Upper lobe of left lung (tissue), 6 donors: Measurements from ENCODE around the gene CD44. TPM values are rescaled to one million over a fixed set of nuclear protein-coding genes. Genes with fewer than 3 reads are reported as not detected.

Source experiments
- ATAC-seq, 2 donors: fragments of 200-7000 bp; cut with Tn5 transposase; one replicate each; pipeline ENCODE4 v1.9.1; 2022; ENCODE audit warnings: mild to moderate bottlenecking in 2 of 2, moderate library complexity in 2 of 2; ENCODE audit not compliant: low FRiP score in 2 of 2
- DNase-seq, 2 donors: peaks; one replicate each; pipeline ENCODE4 v3.0.0-alpha.2; 2019 to 2020
- H3K27ac ChIP-seq, 4 donors: fragments of 200-600 bp; sonication (generic); one replicate each; pipeline ENCODE4 v1.5.1; 2016 to 2019
- H3K27me3 ChIP-seq, 4 donors: fragments of 200-600 bp; sonication (generic); one replicate each; pipeline ENCODE4 v1.5.1; 2017 to 2019
- H3K36me3 ChIP-seq, 4 donors: fragments of 200-600 bp; sonication (generic); one replicate each; pipeline ENCODE4 v1.5.1; 2016 to 2019
- H3K4me1 ChIP-seq, 4 donors: fragments of 200-600 bp; sonication (generic); one replicate each; pipeline ENCODE4 v1.5.1; 2018 to 2019
- H3K4me3 ChIP-seq, 4 donors: fragments of 200-600 bp; sonication (generic); one replicate each; pipeline ENCODE4 v1.5.1; 2017 to 2019; ENCODE audit warnings: mild to moderate bottlenecking in 2 of 4, moderate library complexity in 1 of 4
- H3K9me3 ChIP-seq, 4 donors: fragments of 200-600 bp; sonication (generic); one replicate each; pipeline ENCODE4 v1.5.1; 2018 to 2019
- EP300 ChIP-seq, 4 donors: sonication (generic); formaldehyde crosslinking; IDR thresholded peaks; one replicate each; pipeline ENCODE4 v1.5.1; 2017; ENCODE audit warnings: antibody characterized with exemption in 4 of 4, control low read depth in 2 of 4
- POLR2A ChIP-seq, 4 donors: fragments of 450-650 bp; IDR thresholded peaks; one replicate each; pipeline ENCODE4 v1.5.1; 2016 to 2017; ENCODE audit warnings: antibody characterized with exemption in 4 of 4, mild to moderate bottlenecking in 2 of 4
- POLR2AphosphoS5 ChIP-seq, 2 donors: sonication (generic); formaldehyde crosslinking; IDR thresholded peaks; one replicate each; pipeline ENCODE4 v1.5.1; 2017; ENCODE audit warnings: antibody characterized with exemption in 2 of 2
- WGBS, 2 donors: methylation state at CpG; one replicate each; pipeline ENCODE4 v1.1.5; 2017 to 2018; 5-methylcytosine and 5-hydroxymethylcytosine counted together
- total RNA-seq, 6 donors: library from RNA; depleted of rRNA in 4 of 6; stranded (reverse); fragments of >200 nt in 4 of 6; gene quantifications; one replicate each; pipeline versions ENCODE4 v1.1.0 to v1.2.1, GENCODE V29; 2016 to 2021
- TF ChIP-seq, protein P1 (sequence below), 6 experiments: fragments of 450-650 bp in 4 of 6; fragments of 200-600 bp in 2 of 6; sonication (generic) in 2 of 6; IDR thresholded peaks; one replicate each; pipeline ENCODE4 v1.5.1; 2016 to 2019; ENCODE audit warnings: antibody characterized with exemption in 6 of 6
- donor health status: DM: no; HTN: no; CAD: no; lungs with moderate emphysema.
- donor health status: DM: no; HTN: yes; CAD: no; lungs with severe emphysema.

Gene CD44
- total RNA-seq, 6 donors from 2014 or later = 454 to 696 (median 551) TPM

DNA sequence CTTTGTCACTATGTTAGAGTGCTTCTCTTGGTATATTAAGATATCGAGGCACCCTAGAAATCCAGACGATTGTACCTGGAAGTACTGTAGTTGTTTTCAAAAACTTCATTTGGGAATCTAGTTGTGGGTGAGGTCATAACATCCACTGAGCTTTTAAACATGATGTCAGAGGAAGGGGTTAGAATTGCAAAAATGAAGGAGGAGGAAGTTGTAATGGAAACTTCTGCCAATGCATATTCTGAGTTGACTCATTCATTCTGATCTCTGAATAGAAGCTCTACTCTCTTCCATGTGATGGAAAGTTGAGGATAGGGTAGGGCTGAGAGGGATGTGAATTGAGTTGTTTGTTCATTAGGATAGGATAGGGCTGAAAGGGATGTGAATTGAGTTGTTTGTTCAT lies 7.7 kb downstream of the CD44 start:
- H3K4me1 ChIP-seq = peaks cover 47 to 76% (median 68%) of the 10 kb centered on the region in 4 donors
- no peak overlapping the region for H3K4me3 ChIP-seq
- TF ChIP-seq POLR2AphosphoS5 (IDR thresholded peaks at IDR 0.05) = no peak
- TF ChIP-seq POLR2A (IDR thresholded peaks at IDR 0.05) = no peak
- TF ChIP-seq, protein P1, sequence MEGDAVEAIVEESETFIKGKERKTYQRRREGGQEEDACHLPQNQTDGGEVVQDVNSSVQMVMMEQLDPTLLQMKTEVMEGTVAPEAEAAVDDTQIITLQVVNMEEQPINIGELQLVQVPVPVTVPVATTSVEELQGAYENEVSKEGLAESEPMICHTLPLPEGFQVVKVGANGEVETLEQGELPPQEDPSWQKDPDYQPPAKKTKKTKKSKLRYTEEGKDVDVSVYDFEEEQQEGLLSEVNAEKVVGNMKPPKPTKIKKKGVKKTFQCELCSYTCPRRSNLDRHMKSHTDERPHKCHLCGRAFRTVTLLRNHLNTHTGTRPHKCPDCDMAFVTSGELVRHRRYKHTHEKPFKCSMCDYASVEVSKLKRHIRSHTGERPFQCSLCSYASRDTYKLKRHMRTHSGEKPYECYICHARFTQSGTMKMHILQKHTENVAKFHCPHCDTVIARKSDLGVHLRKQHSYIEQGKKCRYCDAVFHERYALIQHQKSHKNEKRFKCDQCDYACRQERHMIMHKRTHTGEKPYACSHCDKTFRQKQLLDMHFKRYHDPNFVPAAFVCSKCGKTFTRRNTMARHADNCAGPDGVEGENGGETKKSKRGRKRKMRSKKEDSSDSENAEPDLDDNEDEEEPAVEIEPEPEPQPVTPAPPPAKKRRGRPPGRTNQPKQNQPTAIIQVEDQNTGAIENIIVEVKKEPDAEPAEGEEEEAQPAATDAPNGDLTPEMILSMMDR (IDR thresholded peaks at IDR 0.05) = no peak
- TF ChIP-seq EP300 (IDR thresholded peaks at IDR 0.05) = no peak
- ATAC-seq (no peak), DNase-seq (no peak)
- no peaks in the 10 kb centered on the region for H3K27me3 ChIP-seq
- no peaks in the 10 kb centered on the region for H3K36me3 ChIP-seq
- peak overlapping the region in 2 of 4 donors; percentile 77 to 93 for H3K27ac ChIP-seq
- no peaks in the 10 kb centered on the region for H3K9me3 ChIP-seq
- WGBS, 2 donors = 71 to 74% methylated on average over 2 of the region's 2 CpGs

DNA sequence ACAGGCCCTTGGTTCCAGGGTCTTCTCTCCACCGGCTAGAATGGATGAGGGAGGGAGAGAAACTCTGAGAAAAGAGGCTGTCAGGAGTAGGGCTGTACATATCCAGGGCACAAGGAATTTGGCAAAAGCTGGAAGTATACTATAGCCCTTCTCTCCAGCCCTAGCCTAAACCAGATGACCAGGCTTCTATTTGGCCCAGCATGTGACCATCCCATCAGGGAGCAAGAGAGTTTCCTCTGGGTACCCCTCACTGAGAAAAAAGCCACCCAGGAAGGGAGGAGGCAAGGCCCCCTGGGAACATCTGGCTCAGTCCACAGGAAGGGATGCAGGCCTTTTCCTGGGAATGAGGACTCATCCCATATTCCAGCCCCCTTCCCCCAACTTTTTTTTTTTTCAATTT lies 8.3 kb downstream of the CD44 start:
- H3K27me3 ChIP-seq = no peaks in the 10 kb centered on the region
- peaks cover 52 to 76% (median 69%) of the 10 kb centered on the region in 4 donors for H3K4me1 ChIP-seq
- 58 to 64% methylated on average over 1 of the region's 1 CpG for WGBS, 2 donors
- no peak for DNase-seq
- TF ChIP-seq POLR2AphosphoS5 (IDR thresholded peaks at IDR 0.05) (no peak), POLR2A (IDR thresholded peaks at IDR 0.05) (no peak), EP300 (IDR thresholded peaks at IDR 0.05) (no peak)
- TF ChIP-seq, protein P1 (IDR thresholded peaks at IDR 0.05) = no peak
- H3K27ac ChIP-seq = peak overlapping the region in 1 of 4 donors; percentile 93
- H3K36me3 ChIP-seq = peaks cover 0 to 3% (median 0%) of the 10 kb centered on the region in 4 donors
- ATAC-seq = no peak
- H3K4me3 ChIP-seq = no peak overlapping the region
- no peaks in the 10 kb centered on the region for H3K9me3 ChIP-seq

DNA sequence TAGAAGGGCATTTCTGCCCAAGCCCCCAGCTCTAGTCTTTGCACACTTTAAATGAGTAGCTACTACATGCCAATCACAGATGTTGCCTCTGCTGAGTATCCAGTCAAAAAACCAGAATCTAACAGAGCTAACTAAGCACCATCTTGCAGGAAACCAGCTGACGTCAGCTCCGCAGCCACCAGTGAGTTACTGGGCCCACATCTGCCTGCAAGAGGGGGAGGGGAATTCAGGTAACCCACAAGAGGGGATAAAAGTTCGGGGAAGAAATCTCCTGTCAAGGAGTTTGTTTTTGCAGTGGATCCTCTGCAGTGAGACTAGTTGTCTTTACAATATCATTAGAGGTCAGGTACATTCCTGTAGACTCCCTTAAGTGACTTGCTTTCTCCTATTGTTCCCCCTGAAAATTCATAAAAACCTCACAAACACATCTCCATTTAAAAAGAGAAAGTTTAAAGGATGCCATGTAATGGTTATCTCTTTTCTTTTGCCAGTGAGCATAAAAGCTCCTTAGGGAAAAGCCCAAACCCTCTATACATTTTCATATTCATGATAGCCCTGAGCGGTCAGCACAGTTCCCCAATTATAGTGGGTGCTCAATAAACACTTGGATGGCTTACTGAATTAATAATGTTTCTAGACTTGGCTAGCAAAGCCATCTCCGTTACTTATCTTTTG lies 9.3 kb downstream of the CD44 start:
- TF ChIP-seq POLR2AphosphoS5 (IDR thresholded peaks at IDR 0.05) (no peak), EP300 (IDR thresholded peaks at IDR 0.05) (no peak), POLR2A (IDR thresholded peaks at IDR 0.05) (no peak)
- TF ChIP-seq, protein P1 (IDR thresholded peaks at IDR 0.05) = no peak
- WGBS, 2 donors = 87 to 89% methylated on average over 5 of the region's 5 CpGs
- Histone ChIP-seq H3K9me3 (no peaks in the 10 kb centered on the region), H3K4me1 (peaks cover 50 to 75% (median 65%) of the 10 kb centered on the region in 4 donors), H3K27ac (no peak overlapping the region), H3K4me3 (no peak overlapping the region), H3K27me3 (no peaks in the 10 kb centered on the region), H3K36me3 (peaks cover 0 to 3% (median 0%) of the 10 kb centered on the region in 4 donors)
- no peak for DNase-seq
- ATAC-seq = no peak

DNA sequence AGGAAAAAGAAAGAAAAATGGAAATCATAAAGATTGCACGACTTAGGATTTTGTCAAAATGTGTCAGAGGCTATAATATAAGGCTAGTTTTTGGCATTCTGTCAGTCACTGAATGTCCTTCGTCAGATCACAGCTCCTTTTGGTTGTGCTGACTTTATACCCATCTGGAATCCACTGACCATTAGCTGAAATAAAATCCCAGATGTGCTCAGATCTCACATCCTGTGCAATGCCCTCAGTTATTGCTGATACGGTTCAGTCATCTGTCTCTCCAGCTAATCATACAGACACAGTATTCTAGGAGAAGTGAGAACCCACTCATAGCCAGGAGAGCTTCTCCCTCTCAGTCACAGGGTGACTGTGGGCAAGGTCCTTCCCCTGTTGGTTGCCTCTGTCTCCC lies 11.5 kb downstream of the CD44 start:
- H3K27ac ChIP-seq = peak overlapping the region in 2 of 4 donors; percentile 24 to 54
- H3K36me3 ChIP-seq = peaks cover 0 to 3% (median 0%) of the 10 kb centered on the region in 4 donors
- no peaks in the 10 kb centered on the region for H3K9me3 ChIP-seq
- TF ChIP-seq, protein P1 (IDR thresholded peaks at IDR 0.05) = no peak
- TF ChIP-seq EP300 (IDR thresholded peaks at IDR 0.05) (no peak), POLR2A (IDR thresholded peaks at IDR 0.05) (no peak), POLR2AphosphoS5 (IDR thresholded peaks at IDR 0.05) (no peak)
- ATAC-seq = no peak
- no peaks in the 10 kb centered on the region for H3K27me3 ChIP-seq
- no peak overlapping the region for H3K4me3 ChIP-seq
- peaks cover 41 to 64% (median 48%) of the 10 kb centered on the region in 4 donors for H3K4me1 ChIP-seq
- WGBS, 2 donors = 81 to 83% methylated on average over 3 of the region's 3 CpGs
- DNase-seq = no peak

DNA sequence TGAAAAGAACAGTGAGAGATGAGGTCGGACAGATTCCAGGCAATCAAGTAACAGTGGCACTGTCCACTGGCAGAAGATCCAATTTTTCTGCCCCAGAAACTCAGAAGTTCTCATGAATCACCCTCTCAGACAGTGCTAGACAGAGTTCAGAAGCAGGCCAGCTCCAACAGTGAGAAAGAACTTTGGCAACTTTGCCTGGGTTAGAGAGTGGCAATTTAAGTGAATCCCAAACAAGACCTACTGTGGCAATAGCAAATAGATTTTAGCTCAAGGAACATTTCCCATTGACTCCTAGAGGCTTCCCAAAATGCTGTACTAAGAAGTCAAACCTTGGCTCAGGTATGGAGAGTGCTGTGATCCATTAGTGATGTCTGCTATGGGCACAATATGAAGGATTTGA lies 12.3 kb downstream of the CD44 start:
- H3K4me3 ChIP-seq = no peak overlapping the region
- TF ChIP-seq EP300 (IDR thresholded peaks at IDR 0.05) (no peak), POLR2A (IDR thresholded peaks at IDR 0.05) (no peak), POLR2AphosphoS5 (IDR thresholded peaks at IDR 0.05) (no peak)
- TF ChIP-seq, protein P1 (IDR thresholded peaks at IDR 0.05) = no peak
- no peaks in the 10 kb centered on the region for H3K9me3 ChIP-seq
- ATAC-seq = peak in 1 of 2 donors; percentile 44
- H3K4me1 ChIP-seq = peaks cover 40 to 58% (median 44%) of the 10 kb centered on the region in 4 donors
- peaks cover 0 to 3% (median 0%) of the 10 kb centered on the region in 4 donors for H3K36me3 ChIP-seq
- no peaks in the 10 kb centered on the region for H3K27me3 ChIP-seq
- WGBS, 2 donors = 86 to 91% methylated on average over 1 of the region's 1 CpG
- H3K27ac ChIP-seq = peak overlapping the region in 3 of 4 donors; percentile 6 to 54 (median 24)
- DNase-seq = no peak
